AG08395 (cell line): Measurements from ENCODE around the gene IQSEC1.
A peak's percentile ranks its signal among the peaks of the same experiment; 100 is the strongest.

Experiments
- DNase-seq: peaks from one replicate; pipeline ENCODE4 v3.0.0; 2012; ENCODE audit warnings: mixed read lengths, low spot score

IQSEC1 gene

DNA sequence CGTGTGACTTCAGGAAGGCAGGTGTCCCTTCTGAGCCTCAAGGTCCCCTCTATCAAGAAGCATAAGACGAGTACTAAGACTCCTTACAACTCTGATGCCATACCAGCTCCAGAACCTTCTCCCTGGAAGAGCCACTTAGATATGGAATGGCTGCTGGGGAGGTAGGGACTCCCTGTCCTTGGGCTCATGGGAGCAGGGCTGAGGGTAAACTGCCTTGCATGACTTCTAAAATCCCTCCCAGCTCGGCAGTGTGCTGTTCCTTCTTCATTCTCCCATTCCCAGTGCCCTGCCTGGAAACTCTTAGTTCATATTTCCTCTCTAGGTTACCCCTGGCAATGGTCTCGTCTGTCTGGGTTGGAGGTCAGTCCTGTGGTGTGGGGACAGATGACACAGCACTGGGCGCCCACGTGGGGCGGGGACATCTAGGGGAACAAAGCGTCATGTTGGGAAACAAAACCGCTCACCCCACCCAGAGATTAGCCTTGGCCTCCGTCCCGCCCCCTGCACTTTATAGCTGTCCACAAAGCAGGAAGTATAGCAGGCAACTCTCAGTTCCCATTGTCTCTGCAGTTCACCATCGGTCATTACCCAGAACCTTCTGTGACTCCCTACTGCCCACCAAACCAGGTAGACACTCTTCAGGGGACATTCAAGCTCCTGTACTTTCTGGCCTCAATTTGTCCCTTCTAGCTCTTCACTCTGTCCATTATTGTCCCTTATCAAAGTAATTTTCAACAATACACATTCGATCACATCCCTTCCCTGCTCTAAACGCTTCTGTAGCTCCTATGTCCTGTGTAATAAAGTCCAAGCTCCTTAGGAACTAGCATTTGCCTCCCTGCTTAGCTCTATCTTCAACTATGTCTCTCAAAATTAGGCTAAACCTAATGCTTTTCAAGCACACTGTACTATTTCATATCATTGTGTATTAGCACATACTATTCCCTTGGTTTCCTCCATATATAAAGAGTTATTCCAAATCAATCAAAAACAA is 73.8 kb downstream of the IQSEC1 start:
- DNase-seq = no peak

DNA sequence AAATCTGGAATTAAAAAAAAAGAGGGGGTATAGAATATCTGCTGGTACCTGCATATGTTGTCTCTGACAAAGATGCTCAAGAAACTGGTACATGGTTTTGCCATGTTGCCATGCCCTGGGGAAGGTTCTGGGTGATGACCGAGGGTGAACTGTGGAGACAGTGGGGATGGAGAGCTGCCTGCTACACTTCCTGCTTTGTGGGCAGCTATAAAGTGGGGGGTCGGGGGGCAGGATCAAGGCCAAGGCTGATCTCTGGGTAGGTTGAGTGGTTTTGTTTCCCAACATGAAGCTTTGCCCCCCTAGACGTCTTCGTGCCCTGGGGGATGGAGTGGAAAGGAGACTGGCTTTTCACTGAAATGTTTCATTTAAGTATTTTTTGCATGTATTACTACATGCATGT is 74.6 kb downstream of the IQSEC1 start:
- DNase-seq = no peak

DNA sequence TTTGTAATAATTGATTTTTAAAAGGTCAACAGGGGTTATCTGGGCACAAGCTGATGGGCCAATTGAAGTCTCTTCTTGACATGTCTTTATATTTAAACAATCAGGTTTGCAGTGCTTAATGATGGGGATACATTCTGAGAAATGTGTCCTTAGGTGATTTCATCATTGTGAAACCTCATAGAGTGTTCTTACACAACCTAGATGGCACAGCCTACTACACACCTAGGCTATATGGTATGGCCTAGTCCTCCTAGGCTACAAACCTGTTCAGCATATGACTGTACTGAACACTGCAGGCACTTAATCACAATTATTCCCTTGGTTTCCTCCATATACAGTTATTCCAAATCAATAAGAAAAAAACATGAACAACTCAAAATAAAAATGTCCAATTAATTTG is 75.8 kb downstream of the IQSEC1 start:
- DNase-seq = no peak

DNA sequence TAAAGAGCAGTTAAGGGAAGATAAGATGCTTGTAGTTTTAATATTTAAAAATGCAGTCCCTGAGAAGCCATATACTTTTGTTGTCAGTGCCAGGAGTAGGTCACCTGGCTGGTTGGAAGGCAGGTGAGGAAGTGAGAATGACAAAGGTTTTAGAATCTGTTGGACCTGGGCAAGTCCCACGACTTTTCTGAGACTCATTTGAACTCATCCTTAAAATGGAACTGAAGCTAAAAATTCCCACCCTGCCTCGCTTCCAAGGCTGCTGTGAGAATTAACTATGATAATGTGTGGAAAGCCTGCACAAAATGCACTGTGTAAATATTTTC is 77.1 kb downstream of the IQSEC1 start:
- no peak for DNase-seq

DNA sequence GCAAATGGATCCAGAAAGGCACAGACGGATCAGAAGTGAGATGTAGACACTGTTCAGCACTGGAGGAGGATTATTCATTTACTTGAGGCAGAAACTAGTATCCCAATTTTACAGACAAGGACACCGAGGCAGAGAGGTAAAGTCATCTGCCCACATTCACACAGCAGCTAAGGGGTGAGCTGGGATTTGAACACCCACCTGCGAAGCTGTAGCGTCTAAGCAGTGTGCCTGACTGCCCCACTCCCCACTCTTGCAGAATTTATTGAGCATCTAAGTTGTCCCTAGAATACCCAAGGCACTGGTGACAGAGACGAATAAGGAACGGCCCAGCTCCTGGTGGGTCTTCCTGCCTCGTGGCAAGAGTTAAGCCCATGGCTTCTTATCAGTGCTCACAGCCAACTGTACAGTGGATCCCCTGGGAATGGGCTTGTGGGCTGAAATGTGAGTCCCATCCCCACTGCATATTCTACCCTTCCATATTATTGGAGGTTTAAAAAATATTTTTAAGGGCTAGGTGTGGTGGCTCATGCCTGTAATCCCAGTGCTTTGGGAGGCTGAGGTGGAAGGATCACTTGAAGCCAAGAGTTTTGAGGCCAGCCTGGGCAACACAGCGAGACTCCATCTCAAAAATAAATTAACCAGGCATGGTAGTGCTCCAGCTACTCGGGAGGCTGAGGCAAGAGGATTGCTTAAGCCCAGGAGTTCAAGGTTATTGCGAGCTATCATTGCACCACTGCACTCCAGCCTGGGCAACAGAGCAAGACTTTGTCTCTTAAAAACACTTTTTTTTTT is 77.6 kb downstream of the IQSEC1 start:
- no peak for DNase-seq

DNA sequence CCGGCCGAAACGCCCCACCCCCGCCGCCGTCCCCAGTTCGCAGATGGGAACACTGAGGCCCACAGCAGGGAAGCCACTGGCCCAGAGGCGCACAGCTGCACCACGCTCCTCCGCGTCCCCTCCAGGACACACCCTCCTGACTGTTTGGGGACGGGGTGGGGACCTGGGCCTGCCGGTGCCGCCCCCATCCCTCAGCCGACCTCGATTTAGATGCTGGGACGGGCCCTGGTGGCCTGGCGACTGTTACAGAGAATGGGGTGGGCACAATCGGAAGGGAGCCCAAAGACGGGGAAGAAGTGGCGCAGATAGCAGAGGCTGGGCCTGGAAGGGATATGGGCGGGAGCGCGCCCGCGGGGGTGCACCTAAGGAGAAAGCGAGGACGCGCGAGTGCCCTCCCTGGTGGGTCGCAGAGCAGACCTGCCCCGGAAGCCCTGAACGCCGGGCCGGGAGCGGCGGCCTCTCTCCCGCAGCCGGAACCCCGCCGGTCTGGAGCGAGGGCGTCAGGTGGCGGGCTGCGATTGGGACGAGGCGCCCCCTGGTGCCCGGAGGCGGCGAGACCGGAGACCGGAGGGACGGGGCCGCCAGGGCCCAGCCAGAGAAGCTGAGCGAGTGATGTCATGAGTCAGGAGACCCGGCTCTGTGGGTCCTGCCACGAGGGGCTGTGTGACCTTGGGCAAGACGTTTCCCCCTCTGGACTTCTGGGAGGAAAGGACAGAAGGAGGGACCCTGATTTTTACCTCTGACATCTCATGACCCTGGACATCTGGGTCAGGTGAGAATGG is 78.4 kb downstream of the IQSEC1 start:
- DNase-seq = peak; percentile 94

DNA sequence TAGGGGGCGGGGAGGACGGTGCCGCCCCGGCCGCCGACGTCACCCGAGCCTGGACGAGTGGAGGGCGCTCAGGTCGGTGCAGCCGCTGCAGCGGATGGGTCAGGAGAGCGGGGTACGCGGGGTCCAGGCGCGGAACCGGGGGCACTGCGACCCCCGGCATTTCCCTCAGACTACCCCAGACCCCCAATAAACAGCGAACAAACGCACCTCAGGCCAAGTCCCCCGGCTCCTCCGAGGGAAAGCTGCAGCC is 78.9 kb downstream of the IQSEC1 start:
- DNase-seq = no peak

DNA sequence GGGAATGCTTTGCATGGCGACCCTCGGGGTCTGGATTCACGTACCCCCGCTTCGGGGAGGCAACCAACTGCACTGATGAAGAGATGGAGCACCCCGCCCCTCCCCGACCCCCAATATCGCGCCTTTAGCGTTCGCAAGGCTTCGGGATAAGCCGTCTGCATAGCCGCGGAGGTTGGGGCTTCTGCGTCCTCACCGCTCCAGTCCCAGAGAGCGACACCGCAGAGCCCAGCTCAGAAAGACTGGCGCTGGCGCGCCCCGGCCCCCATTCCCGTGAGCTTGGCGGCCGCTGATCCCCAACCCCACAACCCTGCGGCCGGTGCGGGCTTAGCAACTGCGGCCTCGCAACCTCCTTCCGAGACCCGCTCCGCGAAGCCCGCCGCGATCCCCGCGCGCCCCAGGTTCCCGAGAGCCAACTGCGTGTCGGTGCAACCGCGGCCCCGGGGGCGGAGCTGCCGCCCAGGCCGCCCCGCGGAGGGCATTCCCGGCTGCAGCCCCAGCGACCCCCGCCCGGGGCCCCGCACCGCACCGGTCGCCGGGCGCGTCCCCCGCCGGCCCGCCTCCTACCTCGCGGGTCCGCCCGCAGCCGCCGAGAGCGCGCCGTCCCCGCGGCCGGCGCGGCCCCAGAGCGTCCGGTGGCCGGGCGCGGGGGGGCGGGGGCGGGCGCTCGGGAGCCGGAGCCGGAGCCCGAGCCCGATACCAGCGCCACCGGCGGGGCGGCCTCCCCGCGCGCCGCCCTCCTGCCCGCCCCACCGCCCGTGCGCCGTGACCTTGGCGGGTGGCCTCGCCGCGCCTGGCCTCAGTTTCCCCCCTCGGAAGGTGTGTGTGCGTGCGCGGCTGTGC is 79.5 kb downstream of the IQSEC1 start:
- peak; percentile 40 for DNase-seq

DNA sequence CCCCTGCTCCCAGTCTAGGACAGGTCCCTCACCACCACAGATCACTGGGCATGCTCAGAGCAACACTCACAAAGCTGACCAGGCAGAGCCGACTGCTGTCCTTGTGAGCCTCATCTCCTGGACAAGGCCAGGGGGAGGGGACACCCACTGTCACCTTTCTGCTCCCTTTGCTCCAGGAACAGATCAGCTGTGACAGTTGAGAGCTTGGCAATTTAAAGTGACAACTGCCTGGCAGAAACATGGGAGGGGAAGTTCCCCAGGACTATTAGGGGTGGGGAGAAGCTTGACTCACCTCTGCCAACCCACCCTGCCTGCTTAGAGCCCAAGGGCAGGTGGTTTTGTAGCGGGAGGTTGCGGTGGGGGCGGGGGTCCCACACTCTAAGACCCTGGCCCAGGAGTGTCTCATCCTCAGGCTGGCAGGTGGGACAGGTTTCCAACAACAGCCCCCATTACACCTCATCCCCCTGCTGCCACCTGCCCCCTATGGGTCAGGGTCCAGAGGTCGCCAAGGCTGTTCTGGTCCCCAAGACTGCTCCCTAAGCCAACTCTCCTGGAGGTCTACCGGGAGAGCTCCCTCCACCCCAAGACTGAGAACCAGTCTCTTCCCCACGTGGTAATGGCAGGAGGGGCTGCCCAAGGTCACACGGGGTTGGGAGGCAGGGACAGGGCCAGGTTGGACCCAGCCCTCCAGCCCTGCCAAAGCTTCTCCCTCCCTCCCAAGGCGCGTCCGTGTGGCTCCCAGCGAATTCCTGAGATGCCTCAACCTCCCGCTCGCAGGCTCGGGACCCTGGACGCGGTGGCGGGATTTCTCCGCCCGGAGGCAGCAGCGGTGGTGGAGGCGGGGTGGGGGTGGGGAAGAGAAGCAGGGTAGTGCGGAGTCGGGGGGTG is 80.4 kb downstream of the IQSEC1 start:
- DNase-seq = peak; percentile 39

DNA sequence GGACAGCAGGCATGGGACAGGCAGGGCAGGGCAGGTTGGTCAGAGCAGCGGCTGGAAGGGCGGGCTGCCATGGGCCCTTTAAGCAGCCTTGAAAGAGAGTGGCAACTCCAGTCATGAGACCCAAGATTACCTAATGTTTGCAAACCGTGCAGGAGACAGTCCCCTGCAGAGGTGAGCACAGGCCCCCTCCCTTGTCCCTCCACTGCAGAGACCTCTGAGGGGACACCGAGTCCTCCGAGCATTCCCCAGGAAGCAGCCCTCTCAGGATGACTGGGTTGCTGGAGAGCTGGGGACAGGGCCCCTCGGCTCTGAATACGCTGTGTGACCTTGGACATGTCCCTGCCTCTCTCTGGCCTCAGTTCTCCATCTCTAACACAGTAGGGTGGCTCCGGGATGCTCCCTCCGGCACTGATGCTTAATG is 81.4 kb downstream of the IQSEC1 start:
- no peak for DNase-seq

DNA sequence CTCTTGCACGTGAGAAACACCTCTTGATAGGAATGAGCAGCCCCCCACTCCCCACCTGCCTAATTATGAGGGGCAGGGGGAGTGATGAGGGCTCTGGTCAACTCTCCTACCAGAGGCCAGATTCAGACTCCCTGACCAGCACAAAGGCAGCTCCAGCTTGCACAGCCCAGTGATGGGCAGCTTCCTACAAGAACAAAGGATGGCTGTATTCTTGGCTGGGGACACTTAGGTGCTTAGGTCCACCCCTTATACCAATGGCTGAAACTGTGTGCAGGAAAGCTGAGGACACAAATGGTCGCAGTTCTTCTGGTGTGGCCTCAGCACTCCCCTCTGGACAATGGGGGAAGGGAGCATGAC is 81.8 kb downstream of the IQSEC1 start:
- DNase-seq = no peak

DNA sequence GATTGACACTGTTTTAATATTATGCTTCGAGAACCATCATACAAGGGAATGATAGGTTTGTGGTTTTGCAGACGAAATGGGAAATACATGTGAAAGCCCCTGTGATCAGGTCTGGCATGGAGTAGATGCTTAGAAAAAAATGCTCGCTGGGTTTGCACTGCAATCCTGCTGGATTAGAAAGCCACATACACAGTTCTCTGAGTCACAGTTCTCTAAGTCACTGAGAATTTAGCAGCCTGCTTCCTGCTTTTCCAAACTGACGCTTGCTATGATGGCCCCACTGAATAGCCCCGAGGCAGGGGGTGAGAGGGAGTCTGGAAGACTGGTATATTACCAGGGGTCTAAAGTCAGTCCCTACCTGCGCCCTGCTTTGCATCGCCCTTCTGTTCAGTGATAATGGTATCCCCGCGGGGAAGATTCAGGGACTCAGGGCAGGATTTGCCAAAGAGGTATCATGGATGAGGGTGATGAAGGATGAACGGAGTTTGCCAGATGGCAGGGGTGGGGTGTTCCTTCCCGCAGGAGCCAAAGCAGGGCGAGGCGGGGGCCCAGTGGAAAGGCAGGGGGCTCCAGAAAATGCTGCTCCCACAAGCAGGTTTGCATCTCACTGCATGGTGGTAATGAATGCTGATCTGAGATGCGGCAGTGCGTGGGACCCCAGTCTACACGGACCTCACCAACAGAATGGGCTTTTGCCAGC is 82.3 kb downstream of the IQSEC1 start:
- peak; percentile 87 for DNase-seq

DNA sequence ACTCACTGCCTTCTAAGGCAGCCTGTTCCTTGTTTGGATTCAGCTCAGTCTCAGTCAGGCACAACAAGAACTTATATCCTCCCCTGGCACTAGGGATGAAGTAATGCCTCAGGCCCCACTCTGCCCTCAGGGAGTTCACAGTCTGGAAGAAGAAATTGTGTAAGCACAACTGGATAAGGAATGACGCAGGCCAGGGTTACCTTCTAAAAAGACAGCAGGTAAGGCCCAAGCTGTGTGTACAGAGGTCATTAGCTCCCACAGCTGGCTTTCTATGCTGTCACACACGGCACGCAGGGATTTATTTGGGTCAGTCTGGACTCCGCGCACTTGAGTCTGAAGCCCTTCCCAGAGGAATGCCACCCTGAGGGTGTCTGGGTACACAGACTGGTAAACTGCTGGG is 82.9 kb downstream of the IQSEC1 start:
- DNase-seq = no peak

DNA sequence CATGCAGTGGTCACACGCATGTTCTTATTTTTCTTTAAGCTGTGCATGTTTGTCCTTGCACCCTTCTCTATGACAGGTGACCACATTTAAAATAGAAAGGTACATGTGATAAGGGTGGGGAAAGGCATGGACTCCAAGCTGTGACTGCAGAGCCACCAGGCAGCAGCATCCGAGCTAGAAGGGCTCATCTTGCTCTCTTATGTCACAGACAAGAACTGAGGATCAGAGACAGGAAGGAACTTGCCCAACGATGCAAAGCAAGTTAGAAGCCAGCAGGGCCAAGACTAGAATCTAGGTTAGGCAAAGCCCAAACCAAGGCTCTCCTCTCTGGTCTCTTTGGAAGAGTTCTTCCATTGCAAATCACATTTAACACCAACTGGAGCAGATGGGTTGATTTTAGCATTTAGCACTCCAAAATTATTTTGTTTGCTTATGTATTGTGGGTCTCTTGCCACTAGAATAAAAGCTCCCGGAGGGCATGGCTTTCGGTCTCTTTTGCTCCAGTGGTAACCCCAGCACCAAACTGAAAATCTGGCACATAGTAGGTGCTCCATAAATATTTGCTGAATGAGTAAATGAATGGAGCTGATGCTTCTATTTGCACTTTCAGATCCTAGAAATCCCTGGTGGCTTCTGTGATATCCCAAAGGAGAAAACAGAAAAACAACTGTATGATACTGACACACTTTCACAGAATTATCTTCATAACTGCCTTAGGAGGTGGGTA is 84.3 kb downstream of the IQSEC1 start:
- no peak for DNase-seq

DNA sequence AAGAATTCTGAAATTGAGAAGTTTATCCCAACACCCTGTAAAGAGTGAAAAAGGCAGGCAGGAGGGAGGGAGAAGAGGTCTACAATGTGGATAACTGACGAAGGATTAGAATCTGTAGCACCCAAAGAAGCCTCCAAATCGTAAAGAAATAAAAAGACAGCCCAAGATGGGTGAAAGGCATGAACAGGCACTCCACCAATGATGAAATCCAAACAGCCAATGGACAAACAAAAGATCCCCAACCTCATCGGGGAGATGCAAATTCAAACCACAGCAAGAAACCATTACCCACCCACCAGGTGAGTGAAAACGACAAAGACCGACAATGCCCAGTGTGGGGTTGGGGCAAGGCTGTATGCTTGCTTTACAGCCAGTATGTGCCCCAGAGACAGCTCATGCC is 85.6 kb downstream of the IQSEC1 start:
- no peak for DNase-seq

DNA sequence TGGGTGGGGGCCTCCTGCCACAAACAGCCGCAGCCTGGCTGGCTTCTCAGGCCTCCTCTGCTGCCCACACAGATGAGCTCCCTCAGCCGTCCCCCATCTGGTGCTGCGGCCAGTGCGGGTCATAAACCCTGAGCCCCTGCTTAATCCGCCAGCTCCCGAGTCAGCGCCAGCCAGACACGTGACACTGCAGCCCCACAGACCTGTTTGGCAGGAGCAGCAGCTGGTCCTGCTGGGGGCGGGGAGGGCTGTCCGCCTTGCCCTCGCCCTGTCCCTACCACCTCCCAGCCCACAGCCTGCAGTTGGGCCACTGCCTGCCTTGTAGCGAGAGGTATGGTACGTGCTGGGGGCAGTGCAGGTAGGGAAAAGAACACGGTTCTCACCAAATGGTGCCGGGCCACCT is 86.2 kb downstream of the IQSEC1 start:
- no peak for DNase-seq

DNA sequence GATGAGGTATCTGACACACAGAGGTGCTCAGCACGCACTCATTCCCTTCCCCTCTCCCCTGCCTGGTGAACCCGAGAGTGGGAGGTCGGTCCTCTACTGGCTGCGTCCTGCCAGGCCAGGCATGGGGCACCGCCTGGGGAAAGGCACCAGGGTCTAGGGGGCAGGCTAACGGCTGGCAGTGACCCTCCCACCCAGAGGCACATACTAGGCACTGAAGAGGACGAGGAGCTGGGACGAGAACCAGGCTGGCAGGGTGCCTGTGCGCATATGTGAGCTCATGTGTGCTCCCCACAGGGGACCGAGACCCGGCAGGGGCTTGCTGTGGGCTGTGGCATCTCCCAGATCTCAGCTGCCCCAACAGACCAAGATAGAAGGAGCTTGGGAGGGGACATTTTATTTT is 86.7 kb downstream of the IQSEC1 start:
- DNase-seq = no peak

DNA sequence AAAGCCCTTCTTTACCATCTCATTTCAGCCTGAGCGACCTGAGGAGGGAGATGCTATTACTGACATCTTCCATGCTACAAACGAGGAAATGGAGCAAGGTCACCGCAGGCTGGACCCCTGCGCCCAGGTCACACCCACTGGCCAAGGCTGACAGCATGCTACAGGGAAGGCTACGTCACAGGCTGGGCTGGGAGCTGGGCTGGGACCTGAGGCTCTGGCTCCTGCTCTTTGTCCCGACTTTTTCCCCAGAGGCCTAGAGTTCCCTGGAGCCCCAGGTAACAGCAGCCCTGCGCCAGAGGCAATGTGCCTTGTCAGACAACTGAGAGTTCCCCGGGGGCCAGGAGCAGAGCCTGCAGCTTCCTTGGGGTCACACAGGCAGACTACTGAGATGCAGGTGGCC is 87.2 kb downstream of the IQSEC1 start:
- DNase-seq = no peak

DNA sequence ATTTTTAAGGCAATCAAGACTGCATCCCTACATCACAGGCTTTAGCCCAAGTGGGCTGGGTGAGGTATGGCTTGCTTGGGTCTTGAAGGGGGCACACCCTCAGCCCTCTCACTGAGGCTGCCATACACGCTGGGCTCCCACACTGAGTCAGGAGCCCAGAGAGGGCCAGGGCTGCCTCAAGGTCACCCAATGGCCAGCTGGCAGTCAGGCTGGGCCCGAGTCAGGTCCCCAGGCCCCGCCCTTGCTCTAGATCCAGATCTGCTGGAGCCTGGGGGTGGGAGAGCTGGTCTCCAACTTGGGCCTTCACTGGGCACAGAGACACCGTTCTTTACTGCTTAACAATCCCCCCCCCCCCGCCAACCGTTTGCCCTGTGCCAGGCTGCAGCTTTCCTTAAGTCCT is 88.1 kb downstream of the IQSEC1 start:
- no peak for DNase-seq
